GM19452 (cell line): Measurements from ENCODE around the gene LRRIQ1.
"Not testable (repeated sequence)": the region's sequence is repeated elsewhere in the genome, so short reads cannot be mapped to it uniquely, and the experiment has no call there.

Experiments
- ATAC-seq: cut with Tn5 transposase; IDR thresholded peaks from one replicate; pipeline ENCODE4 v1.9.1; 2021; ENCODE audit not compliant: unreplicated experiment

Gene LRRIQ1

DNA sequence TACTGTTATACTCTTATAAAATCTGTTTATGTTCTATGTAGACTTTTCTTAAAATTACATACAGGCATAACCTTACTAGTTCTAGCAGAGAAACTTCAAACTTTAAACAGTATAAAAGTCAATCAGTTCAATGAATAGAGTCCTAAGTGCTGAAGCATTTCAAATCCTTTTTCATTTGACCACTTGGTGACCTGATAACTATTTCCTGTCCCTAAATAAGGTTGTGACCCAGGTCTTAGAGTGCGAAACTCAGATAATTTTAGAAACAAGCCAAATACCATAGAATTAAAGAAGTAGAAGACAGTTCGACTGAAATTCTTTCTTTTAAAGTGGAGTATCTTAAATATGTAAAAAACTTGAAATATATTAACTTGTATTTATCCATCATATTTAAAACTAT is 147.7 kb downstream of the LRRIQ1 start:
- ATAC-seq: no peak

DNA sequence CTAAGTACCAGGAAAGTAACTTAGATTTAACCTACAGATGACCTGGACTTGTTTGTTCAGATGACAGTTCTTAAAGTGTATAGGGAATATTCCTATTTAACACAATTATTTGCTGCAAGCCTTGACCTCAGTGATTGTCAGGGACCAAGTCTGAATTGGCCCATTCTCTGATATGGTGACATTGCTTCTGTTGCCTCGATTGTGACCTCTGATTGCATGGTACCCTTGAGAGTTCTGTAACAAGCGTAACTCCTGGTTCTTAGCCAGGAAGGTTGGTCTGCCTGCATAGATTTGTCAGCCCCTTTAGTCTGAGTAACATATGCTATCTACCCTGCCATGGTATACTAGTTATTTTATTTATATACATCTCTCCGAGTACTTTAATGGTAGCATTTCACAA is 150.1 kb downstream of the LRRIQ1 start:
- no peak for ATAC-seq

DNA sequence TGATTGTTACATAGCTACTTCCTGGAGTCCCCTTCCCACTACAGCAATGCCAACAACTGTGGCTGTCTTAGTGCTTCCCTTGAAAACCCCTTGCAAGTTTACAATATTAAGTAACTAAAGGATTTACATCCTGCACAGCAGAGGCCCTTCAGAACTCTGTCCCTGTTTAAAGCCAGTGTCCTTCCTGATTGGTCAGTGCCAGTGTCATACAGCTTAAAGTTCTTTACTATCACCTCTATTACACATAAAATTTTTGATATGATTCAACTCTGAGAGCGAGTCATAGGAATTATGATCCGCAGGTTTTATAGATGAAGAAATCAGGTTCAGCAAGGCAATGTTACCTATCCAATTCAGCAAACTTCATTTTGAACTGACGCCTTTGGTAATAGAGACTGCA is 152.5 kb downstream of the LRRIQ1 start:
- no peak for ATAC-seq

DNA sequence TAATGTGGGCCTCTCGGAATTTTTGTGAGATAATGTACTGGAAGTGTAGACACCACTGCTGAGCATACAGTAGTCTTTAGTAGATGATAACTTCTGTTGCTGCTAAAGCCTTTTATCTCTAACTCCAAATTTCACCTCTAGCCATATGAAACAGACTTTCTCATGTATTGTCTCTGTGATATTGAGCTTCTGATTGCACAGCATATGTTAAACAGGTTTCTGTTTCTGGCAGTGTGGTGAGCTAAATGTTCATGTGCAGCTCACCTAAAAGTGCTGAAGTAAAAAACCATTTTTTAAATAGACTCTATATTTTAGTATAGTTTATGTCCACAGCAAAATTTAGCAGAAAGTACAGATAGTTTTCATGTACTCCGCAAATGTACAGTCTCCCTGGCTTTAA is 154.6 kb downstream of the LRRIQ1 start:
- no peak for ATAC-seq

DNA sequence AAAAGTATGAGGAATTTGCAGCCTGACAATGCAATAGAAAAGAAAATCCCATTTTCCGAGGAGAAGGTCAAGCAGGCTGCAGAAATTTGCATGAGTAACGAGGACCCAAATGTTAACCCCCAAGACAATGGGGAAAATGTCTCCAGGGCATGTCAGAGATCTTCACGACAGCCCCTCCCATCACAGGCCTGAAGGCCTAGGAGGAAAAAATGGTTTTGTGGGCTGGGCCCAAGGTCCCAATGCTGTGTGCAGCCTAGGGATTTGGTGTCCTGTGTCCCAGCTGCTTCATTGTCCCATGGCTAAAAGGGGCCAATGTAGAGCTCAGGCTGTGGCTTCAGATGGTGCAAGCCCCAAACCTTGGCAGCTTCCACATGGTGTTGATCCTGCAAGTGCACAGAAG is 167.7 kb downstream of the LRRIQ1 start:
- ATAC-seq: not testable (repeated sequence)

DNA sequence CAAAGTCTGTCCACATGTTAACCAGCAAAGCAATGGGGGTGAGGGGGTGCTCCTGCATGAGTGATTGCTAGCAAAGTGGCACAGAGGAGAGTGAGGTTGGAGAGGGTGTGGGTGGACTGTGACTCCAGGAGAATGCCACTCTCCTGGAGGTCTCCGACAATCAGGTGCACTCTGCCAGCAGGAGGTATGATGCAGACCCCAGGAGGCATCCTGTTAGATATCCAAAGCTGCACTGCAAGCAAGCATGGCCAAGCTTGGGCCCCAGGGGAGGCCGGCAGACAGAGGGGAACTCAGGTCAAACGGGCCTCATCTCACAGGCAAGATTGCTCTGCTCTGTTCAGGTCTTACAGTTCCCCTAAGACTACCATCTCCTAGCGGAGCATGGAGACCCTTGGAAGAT is 170.4 kb downstream of the LRRIQ1 start:
- ATAC-seq: no peak

DNA sequence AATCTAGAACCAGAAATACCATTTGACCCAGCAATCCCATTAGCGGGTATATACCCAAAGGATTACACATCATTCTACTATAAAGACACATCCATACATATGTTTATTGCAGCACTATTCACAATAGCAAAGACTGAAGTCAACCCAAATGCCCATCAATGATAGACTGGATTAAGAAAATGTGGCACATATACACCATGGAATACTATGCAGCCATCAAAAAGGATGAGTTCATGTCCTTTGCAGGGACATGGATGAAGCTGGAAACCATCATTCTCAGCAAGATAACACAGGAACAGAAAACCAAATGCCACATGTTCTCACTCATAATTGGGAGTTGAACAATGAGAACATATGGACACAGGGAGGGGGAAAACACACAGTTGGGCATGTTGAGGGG is 188.2 kb downstream of the LRRIQ1 start:
- ATAC-seq: not testable (repeated sequence)

DNA sequence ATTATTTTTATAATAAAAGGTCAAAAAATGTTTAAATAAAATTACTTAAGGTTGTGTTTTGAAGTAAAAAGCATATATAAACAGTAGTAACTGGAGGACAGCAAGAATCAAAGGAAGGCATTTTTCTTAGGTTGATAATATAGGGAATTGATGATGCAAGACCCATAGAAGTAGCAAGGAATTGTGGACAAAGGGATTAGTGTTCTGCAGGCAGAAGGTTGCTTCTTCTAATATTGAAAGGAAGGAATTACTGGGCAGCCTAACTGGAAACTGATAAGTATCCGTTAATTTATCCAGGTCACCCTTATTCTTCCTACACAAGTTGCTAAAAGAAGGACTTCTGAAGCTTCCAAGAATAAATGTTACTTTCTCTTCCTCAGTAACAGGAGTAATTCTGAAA is 189.3 kb downstream of the LRRIQ1 start:
- no peak for ATAC-seq

DNA sequence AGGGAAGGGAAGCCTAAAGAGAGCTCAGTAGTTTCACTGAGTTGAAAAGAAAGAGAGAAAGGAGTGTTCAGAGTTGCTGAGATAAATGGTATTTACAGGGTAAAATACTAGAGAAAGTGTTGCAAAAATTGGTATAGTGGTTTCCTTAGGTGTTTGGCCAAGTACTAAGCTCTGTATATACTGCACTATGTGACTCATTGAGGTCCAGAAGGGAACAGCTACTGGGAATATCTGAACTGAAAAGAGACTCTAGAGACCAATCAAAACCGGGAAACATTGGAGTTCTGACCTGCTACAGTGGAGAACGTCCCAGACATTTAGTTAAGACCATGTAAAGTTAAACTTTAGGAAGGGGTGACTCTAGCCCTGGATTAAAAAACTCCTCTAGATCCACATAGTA is 201.2 kb downstream of the LRRIQ1 start:
- ATAC-seq: no peak

DNA sequence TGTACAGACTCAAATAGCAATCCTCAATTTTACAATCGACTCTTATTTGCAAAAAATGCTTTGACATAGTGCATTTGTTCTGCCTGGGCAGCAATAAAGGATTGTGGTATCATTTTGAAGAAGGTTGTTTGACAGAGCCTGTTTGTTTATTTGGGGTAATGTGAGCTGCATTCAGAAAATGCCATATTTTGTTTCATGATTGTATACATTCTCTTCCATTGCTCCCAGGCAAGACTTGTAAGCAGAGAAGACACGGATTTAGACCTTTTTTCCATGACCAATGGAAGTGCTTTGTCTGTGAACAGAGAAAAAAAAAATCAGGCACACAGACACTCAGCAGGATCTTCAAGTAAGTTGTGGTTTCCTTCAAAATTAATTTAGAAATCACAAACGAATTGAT is 208.4 kb downstream of the LRRIQ1 start:
- no peak for ATAC-seq

DNA sequence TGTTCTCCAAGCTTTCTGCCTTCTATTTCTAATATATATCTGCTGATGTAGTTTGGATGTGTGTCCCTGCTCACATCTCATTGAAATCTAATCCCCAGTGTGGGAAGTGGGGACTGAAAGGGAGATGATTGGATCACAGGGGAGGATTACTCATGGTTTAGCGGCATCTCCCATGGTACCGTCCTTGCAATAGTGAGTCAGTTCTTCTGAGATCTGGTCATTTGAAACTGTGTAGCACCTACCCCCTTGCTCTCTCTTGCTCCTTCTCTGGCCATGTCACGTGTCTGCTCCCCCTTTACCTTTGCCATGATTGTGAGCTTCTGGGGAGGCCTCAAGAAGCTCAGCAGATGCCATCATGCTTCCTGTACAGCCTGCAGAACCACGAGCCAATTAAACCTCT is 217.7 kb downstream of the LRRIQ1 start:
- no peak for ATAC-seq

DNA sequence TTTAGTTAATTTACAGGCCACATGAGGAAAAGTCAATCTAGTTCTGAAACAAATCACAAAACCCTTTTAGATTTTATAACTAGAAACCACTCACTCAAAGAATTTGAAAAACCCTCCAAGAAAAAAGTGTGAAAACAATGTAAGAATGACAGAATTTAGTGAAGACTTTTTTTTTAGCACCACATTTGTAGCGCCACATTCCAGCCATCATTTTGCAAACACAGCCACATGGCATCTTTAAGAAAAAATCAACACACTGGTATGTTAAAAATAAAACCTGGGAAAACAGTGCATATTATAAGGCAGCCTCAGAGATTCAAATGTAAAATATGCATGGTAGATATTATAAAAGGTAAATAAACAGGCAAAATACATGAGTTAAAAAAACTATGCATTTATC is 221.5 kb downstream of the LRRIQ1 start:
- ATAC-seq: no peak

DNA sequence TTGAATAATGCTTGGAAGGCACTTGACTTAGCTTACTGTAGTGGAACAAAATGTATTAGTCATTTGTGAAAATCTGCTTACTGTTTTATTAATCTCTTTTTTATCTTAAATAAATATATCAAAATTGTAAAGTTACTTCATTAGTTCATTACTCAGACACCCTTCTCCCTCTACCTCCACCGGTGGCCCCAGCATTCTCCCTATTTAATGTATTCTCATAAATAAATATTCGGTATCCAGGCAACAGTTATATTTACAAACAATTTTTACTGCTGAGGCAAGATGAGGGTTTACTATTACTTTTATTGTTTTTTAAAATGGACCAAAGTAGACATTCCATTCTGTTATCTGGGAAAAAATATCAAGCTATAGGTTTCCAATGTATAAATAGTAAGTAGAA is 224.3 kb downstream of the LRRIQ1 start:
- ATAC-seq: no peak

DNA sequence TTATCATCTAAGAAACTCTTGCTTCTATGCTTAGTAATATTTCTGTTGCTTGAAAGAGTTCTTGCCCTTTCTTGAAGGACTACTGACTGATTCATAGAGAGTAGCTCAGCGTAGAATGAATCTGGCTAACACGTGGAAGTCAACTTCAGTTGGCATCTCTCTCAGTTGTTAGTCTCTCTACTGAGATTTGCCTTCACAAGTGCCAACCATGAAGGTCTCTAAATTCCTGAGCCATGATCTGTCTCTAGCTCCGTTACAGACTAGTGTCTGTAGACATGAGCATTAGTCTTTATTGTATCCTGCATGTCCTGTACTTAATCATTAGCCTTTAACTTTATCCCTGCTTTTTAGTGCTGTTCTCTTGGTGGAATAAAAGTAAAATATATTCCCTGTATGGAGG is 224.7 kb downstream of the LRRIQ1 start:
- no peak for ATAC-seq

DNA sequence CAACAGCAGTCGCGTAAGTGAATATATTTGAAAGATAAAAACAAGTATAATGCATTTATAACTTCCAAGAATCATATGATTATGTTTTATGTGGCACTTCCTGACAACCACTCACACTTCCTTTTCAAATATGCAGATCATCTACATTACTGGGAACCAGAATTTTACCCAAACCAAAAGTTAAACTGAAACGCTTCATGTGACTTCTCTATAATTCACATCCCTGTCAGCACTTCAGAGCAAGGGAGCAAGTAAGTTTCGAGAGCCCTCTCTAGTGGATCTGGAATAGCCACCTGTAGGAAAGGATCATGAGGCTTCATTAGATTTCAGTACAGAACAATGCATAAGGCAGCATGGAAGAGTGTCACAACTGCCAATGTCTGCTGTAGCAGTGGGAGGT is 230.2 kb downstream of the LRRIQ1 start:
- ATAC-seq: no peak

DNA sequence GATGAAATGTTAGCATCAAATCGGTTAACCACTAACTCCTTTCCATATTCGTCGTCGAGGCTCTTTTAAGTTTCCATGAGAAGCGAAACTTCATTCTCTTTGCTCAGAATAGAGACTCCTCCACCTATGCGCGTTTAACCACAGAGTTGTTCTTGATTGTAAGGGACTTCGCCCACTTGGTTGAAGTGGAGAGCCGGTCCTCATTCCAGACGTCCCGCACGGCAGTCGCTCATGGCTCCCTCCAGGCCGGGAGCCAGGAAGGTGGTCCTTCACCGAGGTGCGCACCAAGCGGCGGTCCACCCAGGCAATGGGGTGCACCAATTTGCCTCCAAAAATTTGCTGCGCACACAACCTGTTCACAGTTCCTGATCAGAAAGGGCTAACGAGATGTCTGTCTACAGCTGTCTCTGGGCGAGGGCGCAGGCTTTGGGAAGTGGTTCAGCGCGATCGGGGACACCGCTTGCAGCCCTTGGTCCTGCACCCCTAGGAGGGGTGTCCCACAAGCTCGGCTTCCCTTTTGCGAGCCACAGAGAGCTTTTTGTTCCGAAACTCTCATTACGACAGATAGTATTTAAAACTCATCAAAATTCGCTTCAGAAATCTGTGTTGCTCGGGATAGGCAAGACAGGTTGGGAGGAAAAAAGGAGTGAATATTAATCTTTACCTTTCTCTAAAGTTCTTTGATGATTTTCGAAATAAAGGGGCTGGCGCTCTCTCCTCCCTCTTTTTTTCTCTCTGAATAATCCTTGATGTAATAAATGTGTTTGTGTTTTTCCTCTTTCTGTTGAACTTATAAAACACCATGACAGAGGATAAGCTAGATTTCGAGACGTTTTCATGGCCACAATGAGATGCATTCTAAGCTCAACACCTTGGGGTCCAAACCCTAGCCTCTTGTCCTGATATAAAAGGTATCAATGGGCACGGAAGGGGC is 237.5 kb downstream of the LRRIQ1 start:
- ATAC-seq: no peak

DNA sequence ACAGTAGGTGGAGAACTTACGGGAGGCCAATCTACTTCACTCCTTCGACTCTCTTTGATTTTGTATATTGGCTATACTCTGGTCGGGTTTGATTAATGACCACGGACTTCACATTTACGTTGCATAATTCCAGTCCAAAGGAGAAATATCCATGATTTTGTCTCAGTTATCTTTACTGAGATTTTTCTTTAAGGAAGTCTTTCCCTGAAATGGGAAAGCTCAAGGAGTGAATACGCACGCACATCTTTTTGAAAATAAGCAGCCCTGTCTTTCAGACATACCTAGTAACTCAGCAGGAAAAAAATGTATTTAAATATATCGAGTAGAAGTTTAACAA is 238.1 kb downstream of the LRRIQ1 start:
- ATAC-seq: no peak

DNA sequence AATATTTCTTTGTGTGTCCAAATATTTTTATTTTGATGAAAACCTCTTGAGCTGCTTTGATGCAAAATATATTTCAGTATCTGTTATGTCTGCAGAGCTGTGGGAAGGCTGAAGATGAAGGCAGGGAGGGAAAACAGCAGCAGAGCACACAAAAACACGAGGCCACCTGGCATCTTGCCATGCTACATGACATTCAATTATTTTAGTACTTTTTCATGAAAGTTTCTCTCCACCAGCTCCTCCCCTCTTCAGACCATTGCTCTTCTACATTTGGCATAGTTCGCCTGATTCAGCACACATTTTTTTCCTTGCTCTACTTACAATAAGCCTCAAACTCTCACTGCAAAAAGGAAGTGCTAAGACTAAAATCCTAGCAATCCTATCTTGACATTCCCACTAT is 239.2 kb downstream of the LRRIQ1 start:
- ATAC-seq: no peak

DNA sequence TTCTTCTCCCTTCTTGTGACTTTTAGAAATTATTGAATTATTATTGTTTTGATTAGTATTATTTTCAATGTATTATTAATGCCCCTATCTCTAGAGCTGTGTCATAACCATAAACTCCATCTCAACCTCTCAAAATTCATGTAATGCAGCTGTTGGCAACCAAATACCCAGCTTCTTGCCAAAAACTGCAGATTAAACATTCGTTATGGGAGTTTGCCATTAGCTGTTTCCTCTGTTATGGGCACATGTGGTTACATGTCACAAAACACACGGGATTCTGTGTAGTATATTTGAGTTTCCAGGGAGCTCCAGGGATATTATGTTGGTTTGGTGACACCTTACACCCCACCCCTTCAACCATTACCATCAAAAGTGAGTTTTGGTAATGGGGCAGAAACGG is 241.0 kb downstream of the LRRIQ1 start:
- no peak for ATAC-seq

DNA sequence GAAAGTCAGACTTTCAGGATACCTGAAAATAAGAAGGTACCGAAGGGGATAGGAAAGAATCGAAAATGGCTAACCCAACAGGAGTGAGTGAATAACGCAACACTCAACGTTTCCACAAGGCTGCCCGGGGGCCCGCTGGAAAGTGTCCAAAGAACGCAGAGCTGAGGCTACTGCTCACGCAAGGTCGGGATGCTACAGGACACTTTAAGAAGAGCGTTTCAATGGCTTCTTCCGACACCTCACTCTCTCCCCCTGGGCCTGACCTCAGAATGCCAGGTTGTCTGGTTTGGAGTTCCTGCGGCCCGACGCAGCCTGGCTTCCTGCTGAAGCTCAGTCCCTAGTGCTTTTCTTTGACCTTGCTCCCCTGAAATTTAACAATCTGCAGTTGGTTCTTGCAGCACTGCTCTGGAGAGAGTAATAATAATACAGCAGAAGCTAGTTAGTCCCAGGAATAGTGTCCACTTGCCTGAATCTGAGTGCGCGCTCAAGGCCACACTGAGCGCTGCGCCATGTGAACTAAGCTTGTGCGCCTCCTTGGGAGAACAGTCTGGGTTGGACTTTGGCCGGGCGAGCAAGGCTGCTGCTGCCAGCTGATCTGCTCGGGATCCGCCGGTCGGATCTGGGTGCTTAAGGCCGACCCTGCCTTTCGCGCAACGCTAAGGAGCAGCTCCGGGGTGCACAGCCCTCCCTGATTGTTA is 241.9 kb downstream of the LRRIQ1 start:
- ATAC-seq: no peak

DNA sequence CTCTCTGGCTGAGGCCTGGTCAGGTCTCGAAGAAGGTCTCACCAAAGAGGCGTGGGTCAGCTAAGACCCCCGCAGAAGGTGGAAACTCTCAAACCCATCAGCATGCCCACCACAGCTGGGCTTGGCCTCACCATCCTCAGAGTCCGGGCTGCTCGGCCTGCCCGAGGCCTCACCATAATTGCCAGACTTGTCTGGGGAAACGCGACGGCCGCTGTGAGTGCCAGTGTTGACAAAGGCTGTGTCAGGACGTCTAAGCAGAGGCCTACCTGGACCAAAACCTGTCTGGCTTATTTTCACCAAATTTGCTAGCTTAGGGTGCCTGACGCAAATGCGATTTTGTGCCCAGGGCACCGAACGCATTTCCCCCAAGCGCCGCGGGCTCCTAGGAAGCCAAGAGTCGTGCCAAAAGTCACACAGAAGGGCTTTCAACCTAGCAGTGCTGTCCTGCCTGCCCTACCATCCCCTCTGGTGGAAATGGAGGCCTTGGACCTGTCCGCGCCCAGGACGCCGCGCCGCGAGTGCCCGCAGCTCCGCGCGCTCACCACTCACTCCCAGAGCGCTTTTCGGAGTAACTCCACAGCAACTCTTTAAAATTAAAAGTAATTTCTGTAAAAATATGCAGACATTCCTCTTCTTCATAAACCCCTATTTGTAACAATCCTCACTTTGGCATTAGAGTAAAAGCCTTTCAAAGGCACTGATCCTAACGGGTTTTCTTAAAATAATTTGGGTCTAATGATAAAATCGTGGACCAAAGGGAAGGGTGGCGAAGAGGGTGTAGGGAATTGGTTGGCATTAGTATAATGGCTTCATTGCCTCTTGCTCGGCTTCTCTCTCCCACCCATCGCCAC is 242.7 kb downstream of the LRRIQ1 start:
- ATAC-seq: no peak
